ENCODE results near the gene SCIMP. TPM values are rescaled to one million over a fixed set of nuclear protein-coding genes. Genes with fewer than 3 reads are reported as not detected.

Gene SCIMP
- total and polyA plus RNA-seq, 7 donors, result 0.12 to 0.74 (median 0.47) TPM

DNA sequence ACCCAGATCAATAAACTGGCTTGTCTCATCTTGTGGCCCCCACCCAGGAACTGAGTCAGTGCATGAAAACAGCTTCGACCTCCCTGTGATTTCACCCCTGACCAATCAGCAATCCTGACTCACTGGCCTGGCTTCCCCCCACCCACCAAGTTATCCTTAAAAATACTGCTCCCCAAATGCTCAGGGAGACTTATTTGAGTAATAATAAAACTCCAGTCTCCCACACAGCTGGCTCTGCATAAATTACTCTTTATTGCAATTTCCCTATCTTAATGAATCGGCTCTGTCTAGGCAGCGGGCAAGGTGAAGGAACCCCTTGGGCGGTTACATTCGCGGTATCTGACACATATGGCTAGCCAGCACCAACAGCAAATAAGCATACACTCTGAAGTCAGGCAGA, 37.7 kb upstream of the SCIMP start:
- Histone ChIP-seq H3K4me1 (no peaks in the 10 kb centered on the region), H3K9me3 (no peaks in the 10 kb centered on the region), H3K36me3 (ENCODE audit: insufficient read depth in 1 of 2, low read depth in 1 of 2) (no peaks in the 10 kb centered on the region), H3K27me3 (ENCODE audit: insufficient read depth in 3 of 3, low read length in 2 of 3) (peaks cover 0 to 5% (median 0%) of the 10 kb centered on the region in 3 donors), H3K4me3 (no peak overlapping the region), H3K27ac (no peak overlapping the region)
- intact Hi-C loops (cut with DNase I), result no loop called here
- no peak for DNase-seq
- TF ChIP-seq, protein P1, sequence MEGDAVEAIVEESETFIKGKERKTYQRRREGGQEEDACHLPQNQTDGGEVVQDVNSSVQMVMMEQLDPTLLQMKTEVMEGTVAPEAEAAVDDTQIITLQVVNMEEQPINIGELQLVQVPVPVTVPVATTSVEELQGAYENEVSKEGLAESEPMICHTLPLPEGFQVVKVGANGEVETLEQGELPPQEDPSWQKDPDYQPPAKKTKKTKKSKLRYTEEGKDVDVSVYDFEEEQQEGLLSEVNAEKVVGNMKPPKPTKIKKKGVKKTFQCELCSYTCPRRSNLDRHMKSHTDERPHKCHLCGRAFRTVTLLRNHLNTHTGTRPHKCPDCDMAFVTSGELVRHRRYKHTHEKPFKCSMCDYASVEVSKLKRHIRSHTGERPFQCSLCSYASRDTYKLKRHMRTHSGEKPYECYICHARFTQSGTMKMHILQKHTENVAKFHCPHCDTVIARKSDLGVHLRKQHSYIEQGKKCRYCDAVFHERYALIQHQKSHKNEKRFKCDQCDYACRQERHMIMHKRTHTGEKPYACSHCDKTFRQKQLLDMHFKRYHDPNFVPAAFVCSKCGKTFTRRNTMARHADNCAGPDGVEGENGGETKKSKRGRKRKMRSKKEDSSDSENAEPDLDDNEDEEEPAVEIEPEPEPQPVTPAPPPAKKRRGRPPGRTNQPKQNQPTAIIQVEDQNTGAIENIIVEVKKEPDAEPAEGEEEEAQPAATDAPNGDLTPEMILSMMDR (IDR thresholded peaks at IDR 0.05), result no peak
- 77 to 85% (median 84%) methylated on average over 6 of the region's 6 CpGs for WGBS, 3 donors
- no peak for ATAC-seq

DNA sequence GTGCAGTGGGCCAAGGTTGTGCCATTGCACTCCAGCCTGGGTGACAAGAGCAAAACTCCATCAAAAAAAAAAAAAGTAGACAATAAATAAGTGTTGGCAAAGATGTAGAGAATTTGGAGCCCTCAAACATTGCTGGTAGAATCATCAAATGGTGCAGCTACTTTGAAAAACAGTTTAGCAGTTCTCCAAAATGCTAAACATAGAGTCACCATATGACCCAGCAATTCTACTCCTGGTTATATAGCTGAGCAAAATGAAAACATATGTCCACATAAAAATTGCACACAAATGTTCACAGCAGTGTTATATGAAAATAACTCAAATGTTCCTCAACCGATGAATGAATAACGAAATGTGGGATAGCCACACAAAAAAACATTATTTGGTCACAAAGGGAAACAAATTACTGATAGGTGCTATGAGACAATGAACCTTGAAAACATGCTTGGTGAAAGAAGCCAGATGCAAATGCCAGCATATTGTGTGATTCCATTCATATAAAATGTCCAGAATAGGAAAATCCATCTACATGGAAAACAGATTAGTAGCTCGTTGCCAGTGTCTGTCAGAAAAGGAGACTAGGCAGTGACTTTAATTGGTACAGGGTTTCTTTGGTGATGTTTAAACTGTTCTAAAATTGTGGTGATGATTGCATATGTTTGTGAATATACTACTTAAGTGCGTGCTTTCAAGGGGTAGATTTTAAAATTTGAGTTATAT, 34.7 kb upstream of the SCIMP start:
- TF ChIP-seq, protein P1 (IDR thresholded peaks at IDR 0.05), result no peak
- intact Hi-C loops (cut with DNase I), result no loop called here
- 77 to 83% (median 80%) methylated on average over 4 of the region's 4 CpGs for WGBS, 3 donors

GRCh38 chr17:5264893-5265292, 30.2 kb upstream of the SCIMP start:
- no peak overlapping the region for H3K4me3 ChIP-seq
- no peak overlapping the region for H3K27ac ChIP-seq
- TF ChIP-seq, protein P1 (IDR thresholded peaks at IDR 0.05), result no peak
- ATAC-seq, result no peak
- H3K4me1 ChIP-seq, result no peaks in the 10 kb centered on the region
- no peaks in the 10 kb centered on the region for H3K36me3 ChIP-seq (ENCODE audit: insufficient read depth in 1 of 2, low read depth in 1 of 2)
- WGBS, 3 donors, result 49 to 71% (median 66%) methylated on average over 3 of the region's 3 CpGs
- DNase-seq, result no peak
- no peaks in the 10 kb centered on the region for H3K27me3 ChIP-seq (ENCODE audit: insufficient read depth in 3 of 3, low read length in 2 of 3)
- no peaks in the 10 kb centered on the region for H3K9me3 ChIP-seq
- intact Hi-C loops (cut with DNase I), result no loop called here

More for the DNA sequence above, 34.7 kb upstream of the SCIMP start:
- Histone ChIP-seq H3K36me3 (ENCODE audit: insufficient read depth in 1 of 2, low read depth in 1 of 2) (no peaks in the 10 kb centered on the region), H3K9me3 (no peaks in the 10 kb centered on the region), H3K27me3 (ENCODE audit: insufficient read depth in 3 of 3, low read length in 2 of 3) (peaks cover 0 to 5% (median 0%) of the 10 kb centered on the region in 3 donors), H3K4me1 (no peaks in the 10 kb centered on the region), H3K4me3 (no peak overlapping the region), H3K27ac (no peak overlapping the region)
- ATAC-seq, result no peak
- no peak for DNase-seq

DNA sequence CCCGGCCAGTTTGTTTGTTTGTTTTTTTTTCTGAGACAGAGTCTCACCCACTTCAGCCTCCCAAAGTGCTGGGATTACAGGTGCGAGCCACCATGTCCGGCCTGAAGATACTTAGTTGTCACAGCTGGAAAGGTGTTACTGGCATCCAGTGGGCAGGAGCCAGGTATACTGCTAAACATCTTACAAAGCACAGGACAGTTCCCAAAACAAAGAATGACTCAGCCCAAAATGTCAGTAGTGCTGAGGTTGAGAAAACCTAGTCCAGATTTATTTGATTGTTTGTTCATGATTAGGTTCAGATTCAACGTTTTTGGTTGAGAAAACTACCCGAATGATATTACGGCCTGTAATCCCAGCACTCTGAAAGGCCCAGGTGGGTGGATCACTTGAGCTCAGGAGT, 28.8 kb upstream of the SCIMP start:
- intact Hi-C loops (cut with DNase I), result no loop called here
- no peak for ATAC-seq
- TF ChIP-seq, protein P1 (IDR thresholded peaks at IDR 0.05), result no peak
- no peaks in the 10 kb centered on the region for H3K36me3 ChIP-seq (ENCODE audit: insufficient read depth in 1 of 2, low read depth in 1 of 2)
- no peak overlapping the region for H3K27ac ChIP-seq
- 92 to 95% (median 95%) methylated on average over 6 of the region's 6 CpGs for WGBS, 3 donors
- no peak overlapping the region for H3K4me3 ChIP-seq
- no peak for DNase-seq
- no peaks in the 10 kb centered on the region for H3K9me3 ChIP-seq
- no peaks in the 10 kb centered on the region for H3K27me3 ChIP-seq (ENCODE audit: insufficient read depth in 3 of 3, low read length in 2 of 3)
- H3K4me1 ChIP-seq, result no peaks in the 10 kb centered on the region

Measured in psoas muscle (tissue), 8 donors.